Stomach (tissue), 9 donors: ENCODE data around the gene EGFL8. TPM values are rescaled to one million over a fixed set of nuclear protein-coding genes. Genes with fewer than 3 reads are reported as not detected.

Experiments
- DNase-seq, 2 donors: peaks; one replicate each; pipeline versions ENCODE4 v3.0.0 to v3.0.0-alpha.2; 2013 to 2019
- H3K27ac ChIP-seq, 5 donors: fragments of 200-600 bp in 4 of 5; sonication (generic) in 4 of 5; one replicate each; pipeline ENCODE4 v1.5.1; 2013 to 2019; ENCODE audit warnings: mild to moderate bottlenecking in 1 of 5, moderate library complexity in 1 of 5
- H3K27me3 ChIP-seq, 3 donors: fragments of 200-600 bp; sonication (generic); one replicate each; pipeline ENCODE4 v1.5.1; 2017 to 2019; ENCODE audit warnings: mixed run types in 1 of 3
- H3K36me3 ChIP-seq, 4 donors: fragments of 200-600 bp; sonication (generic); 1 replicate in 3 of 4; 2 replicates in 1 of 4; pipeline ENCODE4 v1.5.1; 2016 to 2019
- H3K4me1 ChIP-seq, 4 donors: fragments of 200-600 bp; sonication (generic); one replicate each; pipeline ENCODE4 v1.5.1; 2016 to 2019
- H3K4me3 ChIP-seq, 4 donors: fragments of 200-600 bp; sonication (generic) in 3 of 4; one replicate each; pipeline ENCODE4 v1.5.1; 2016 to 2019; ENCODE audit warnings: mild to moderate bottlenecking in 1 of 4
- H3K9me3 ChIP-seq, 4 donors: fragments of 200-600 bp; sonication (generic); one replicate each; pipeline ENCODE4 v1.5.1; 2016 to 2019
- CTCF ChIP-seq, 7 experiments: fragments of 450-650 bp in 4 of 7; fragments of 200-600 bp in 3 of 7; sonication (generic) in 3 of 7; IDR thresholded peaks; one replicate each; pipeline ENCODE4 v1.5.1; 2016 to 2019; ENCODE audit warnings: antibody characterized with exemption in 7 of 7, control low read depth in 2 of 7, mild to moderate bottlenecking in 1 of 7
- EP300 ChIP-seq: sonication (generic); formaldehyde crosslinking; IDR thresholded peaks from one replicate; pipeline ENCODE4 v1.6.1; 2017; ENCODE audit warnings: antibody characterized with exemption
- POLR2A ChIP-seq, 4 donors: fragments of 450-650 bp; IDR thresholded peaks; one replicate each; pipeline ENCODE4 v1.6.1; 2016; ENCODE audit warnings: antibody characterized with exemption in 4 of 4, control low read depth in 2 of 4, mild to moderate bottlenecking in 1 of 4, moderate library complexity in 1 of 4
- POLR2AphosphoS5 ChIP-seq, 3 donors: sonication (generic); formaldehyde crosslinking; IDR thresholded peaks; one replicate each; pipeline ENCODE4 v1.6.1; 2016; ENCODE audit warnings: antibody characterized with exemption in 3 of 3
- WGBS, 5 donors: extraction: QIAGEN DNeasy Blood & Tissue Kit in 3 of 5; methylation state at CpG; one replicate each; pipeline versions ENCODE4 v1.1.5 to v1.1.7; 2013 to 2018; 5-methylcytosine and 5-hydroxymethylcytosine counted together
- intact Hi-C: fragments of 100-400 bp; cut with DNase I; formaldehyde crosslinking; loops from one replicate; pipeline ENCODE4 v1.15.1; 2023; ENCODE audit warnings: low total_unique reads
- polyA plus RNA-seq, 3 donors: library from polyadenylated mRNA; stranded (reverse); fragments of 200-250 nt; gene quantifications; one replicate each; pipeline ENCODE4 v1.2.3, GENCODE V29; 2013
- total RNA-seq, 5 donors: library from RNA; depleted of rRNA; stranded (reverse); fragments of >200 nt; gene quantifications; one replicate each; pipeline versions ENCODE4 v1.1.0 to v1.2.3, GENCODE V29; 2014 to 2016
- donor health status: healthy with polysubstance abuse.
- donor health status: Bipolar disorder and iron deficiency.
- donor health status: healthy.

EGFL8 gene
- total and polyA plus RNA-seq, 8 donors: 0.87 to 224 (median 15.6) TPM

- DNase-seq: no peak
- peaks cover 53 to 81% (median 74%) of the 10 kb centered on the region in 4 donors for H3K36me3 ChIP-seq
- TF ChIP-seq CTCF (IDR thresholded peaks at IDR 0.05): no peak
- TF ChIP-seq EP300: no peak
- TF ChIP-seq POLR2AphosphoS5 (IDR thresholded peaks at IDR 0.05): no peak
- no peak for TF ChIP-seq POLR2A (IDR thresholded peaks at IDR 0.05)
- H3K4me1 ChIP-seq: peaks cover 14 to 44% (median 24%) of the 10 kb centered on the region in 4 donors
- no peak overlapping the region for H3K4me3 ChIP-seq
- H3K27ac ChIP-seq: peak overlapping the region in 1 of 5 donors; percentile 6
- no peaks in the 10 kb centered on the region for H3K27me3 ChIP-seq
- WGBS, 5 donors: 83 to 93% (median 91%) methylated on average over 9 of the region's 9 CpGs
- no peaks in the 10 kb centered on the region for H3K9me3 ChIP-seq
- intact Hi-C loops: loop anchor here (5.0 kb wide), 1 partner anchor 35 kb away; the partner anchor contains the start of genes PPT2 and PRRT1
Observed at GRCh38 chr6:32117461-32117860, 46.9 kb upstream of the EGFL8 start.

GRCh38 chr6:32118782-32119628, 45.4 kb upstream of the EGFL8 start:
- intact Hi-C loops: loop anchor here (5.0 kb wide), 1 partner anchor 33 kb away; the partner anchor contains the start of genes PPT2 and PRRT1
- 12 to 17% (median 14%) methylated on average over 17 of the region's 17 CpGs for WGBS, 5 donors
- no peak overlapping the region for H3K4me3 ChIP-seq

GRCh38 chr6:32120573-32121059, 43.8 kb upstream of the EGFL8 start:
- H3K9me3 ChIP-seq: no peaks in the 10 kb centered on the region
- H3K36me3 ChIP-seq: peaks cover 72 to 97% (median 95%) of the 10 kb centered on the region in 4 donors
- H3K4me3 ChIP-seq: no peak overlapping the region
- WGBS, 5 donors: 90 to 96% (median 94%) methylated on average over 12 of the region's 12 CpGs
- no peak overlapping the region for H3K27ac ChIP-seq
- no peak for DNase-seq
- no peaks in the 10 kb centered on the region for H3K27me3 ChIP-seq
- peaks cover 11 to 45% (median 23%) of the 10 kb centered on the region in 4 donors for H3K4me1 ChIP-seq
- intact Hi-C loops: no loop called here
- no peak for TF ChIP-seq CTCF (IDR thresholded peaks at IDR 0.05)
- TF ChIP-seq EP300: no peak
- no peak for TF ChIP-seq POLR2A (IDR thresholded peaks at IDR 0.05)
- TF ChIP-seq POLR2AphosphoS5 (IDR thresholded peaks at IDR 0.05): no peak

More at GRCh38 chr6:32118782-32119628, 45.4 kb upstream of the EGFL8 start:
- Histone ChIP-seq H3K9me3 (no peaks in the 10 kb centered on the region), H3K27ac (peak overlapping the region; percentile 15 to 72 (median 50)), H3K4me1 (peaks cover 11 to 39% (median 21%) of the 10 kb centered on the region in 4 donors), H3K27me3 (no peaks in the 10 kb centered on the region), H3K36me3 (peaks cover 61 to 95% (median 89%) of the 10 kb centered on the region in 4 donors)
- peak; percentile 90 to 96 for DNase-seq
- TF ChIP-seq POLR2AphosphoS5 (IDR thresholded peaks at IDR 0.05): peak in 2 of 3 donors; percentile 10 to 77
- TF ChIP-seq EP300: no peak
- TF ChIP-seq POLR2A (IDR thresholded peaks at IDR 0.05): no peak
- peak in 6 of 7 experiments; percentile 49 to 95 (median 88) for TF ChIP-seq CTCF (IDR thresholded peaks at IDR 0.05)

GRCh38 chr6:32123681-32124080, 40.7 kb upstream of the EGFL8 start:
- TF ChIP-seq CTCF (IDR thresholded peaks at IDR 0.05) (no peak), POLR2AphosphoS5 (IDR thresholded peaks at IDR 0.05) (no peak), POLR2A (IDR thresholded peaks at IDR 0.05) (no peak), EP300 (no peak)
- intact Hi-C loops: no loop called here
- no peak for DNase-seq
- no peak overlapping the region for H3K27ac ChIP-seq
- peaks cover 26 to 66% (median 44%) of the 10 kb centered on the region in 4 donors for H3K4me1 ChIP-seq
- WGBS, 5 donors: 69 to 89% (median 82%) methylated on average over 4 of the region's 4 CpGs
- H3K4me3 ChIP-seq: no peak overlapping the region
- H3K27me3 ChIP-seq: no peaks in the 10 kb centered on the region
- no peaks in the 10 kb centered on the region for H3K9me3 ChIP-seq
- peaks cover 46 to 81% (median 74%) of the 10 kb centered on the region in 4 donors for H3K36me3 ChIP-seq
